ENCODE measurements around the gene ATP2B2. TPM values are rescaled to one million over a fixed set of nuclear protein-coding genes. Genes with fewer than 3 reads are reported as not detected.
A peak's percentile ranks its signal among the peaks of the same experiment; 100 is the strongest.

The ATP2B2 gene
- polyA plus RNA-seq, 2 of the 4 experiments (the other 2 are of a cell fraction): 0.03 to 0.04 TPM

DNA sequence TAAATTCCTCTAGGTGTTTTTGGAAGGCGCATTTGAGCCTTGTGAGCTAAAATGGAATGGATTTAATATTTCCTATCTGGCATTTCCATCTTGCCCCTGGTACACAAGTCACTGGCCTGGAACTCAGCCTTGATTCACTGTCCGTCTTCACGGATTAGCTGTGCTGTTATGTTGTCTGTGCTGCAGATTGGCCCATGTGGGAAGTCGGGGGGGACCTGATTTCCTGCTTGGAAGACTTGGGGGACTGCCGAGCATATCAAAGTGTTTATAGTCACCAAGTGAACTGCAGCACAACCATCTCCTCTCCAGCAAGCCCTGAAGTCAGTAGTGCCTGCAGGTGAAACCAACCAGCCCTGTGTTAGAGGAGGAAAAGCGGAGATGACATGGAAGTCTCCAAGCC lies 224.8 kb downstream of the ATP2B2 start:
- no peak overlapping the region for H3K27ac ChIP-seq
- TF ChIP-seq, protein P1, sequence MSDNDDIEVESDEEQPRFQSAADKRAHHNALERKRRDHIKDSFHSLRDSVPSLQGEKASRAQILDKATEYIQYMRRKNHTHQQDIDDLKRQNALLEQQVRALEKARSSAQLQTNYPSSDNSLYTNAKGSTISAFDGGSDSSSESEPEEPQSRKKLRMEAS (IDR thresholded peaks at IDR 0.05): no peak
- TF ChIP-seq, protein P2, sequence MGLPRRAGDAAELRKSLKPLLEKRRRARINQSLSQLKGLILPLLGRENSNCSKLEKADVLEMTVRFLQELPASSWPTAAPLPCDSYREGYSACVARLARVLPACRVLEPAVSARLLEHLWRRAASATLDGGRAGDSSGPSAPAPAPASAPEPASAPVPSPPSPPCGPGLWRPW (IDR thresholded peaks at IDR 0.05): no peak
- TF ChIP-seq TP53 (CRISPR knock-in tag; IDR thresholded peaks at IDR 0.05) (no peak), POLR2AphosphoS2 (conservative IDR thresholded peaks at IDR 0.05; ENCODE audit: low read length) (no peak), RFX5 (IDR thresholded peaks at IDR 0.05) (no peak), CHD4 (IDR thresholded peaks at IDR 0.05; ENCODE audit: borderline replicate concordance) (no peak), PHF8 (IDR thresholded peaks at IDR 0.05; ENCODE audit: borderline replicate concordance, low read depth) (no peak), CEBPB (IDR thresholded peaks at IDR 0.05) (no peak), HDAC2 (IDR thresholded peaks at IDR 0.05) (no peak), FOSB (CRISPR knock-in tag; IDR thresholded peaks at IDR 0.05) (no peak), ZFP36 (IDR thresholded peaks at IDR 0.05; ENCODE audit: borderline replicate concordance, partially characterized antibody) (no peak), KDM5A (IDR thresholded peaks at IDR 0.05) (no peak), NR3C1 (IDR thresholded peaks at IDR 0.05) (no peak)
- TF ChIP-seq, protein P3, sequence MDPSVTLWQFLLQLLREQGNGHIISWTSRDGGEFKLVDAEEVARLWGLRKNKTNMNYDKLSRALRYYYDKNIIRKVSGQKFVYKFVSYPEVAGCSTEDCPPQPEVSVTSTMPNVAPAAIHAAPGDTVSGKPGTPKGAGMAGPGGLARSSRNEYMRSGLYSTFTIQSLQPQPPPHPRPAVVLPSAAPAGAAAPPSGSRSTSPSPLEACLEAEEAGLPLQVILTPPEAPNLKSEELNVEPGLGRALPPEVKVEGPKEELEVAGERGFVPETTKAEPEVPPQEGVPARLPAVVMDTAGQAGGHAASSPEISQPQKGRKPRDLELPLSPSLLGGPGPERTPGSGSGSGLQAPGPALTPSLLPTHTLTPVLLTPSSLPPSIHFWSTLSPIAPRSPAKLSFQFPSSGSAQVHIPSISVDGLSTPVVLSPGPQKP (IDR thresholded peaks at IDR 0.05; ENCODE audit: low read depth, low read length): no peak
- TF ChIP-seq, protein P4, sequence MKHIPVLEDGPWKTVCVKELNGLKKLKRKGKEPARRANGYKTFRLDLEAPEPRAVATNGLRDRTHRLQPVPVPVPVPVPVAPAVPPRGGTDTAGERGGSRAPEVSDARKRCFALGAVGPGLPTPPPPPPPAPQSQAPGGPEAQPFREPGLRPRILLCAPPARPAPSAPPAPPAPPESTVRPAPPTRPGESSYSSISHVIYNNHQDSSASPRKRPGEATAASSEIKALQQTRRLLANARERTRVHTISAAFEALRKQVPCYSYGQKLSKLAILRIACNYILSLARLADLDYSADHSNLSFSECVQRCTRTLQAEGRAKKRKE (CRISPR knock-in tag; IDR thresholded peaks at IDR 0.05; ENCODE audit: low read depth): no peak
- TF ChIP-seq, protein P5, sequence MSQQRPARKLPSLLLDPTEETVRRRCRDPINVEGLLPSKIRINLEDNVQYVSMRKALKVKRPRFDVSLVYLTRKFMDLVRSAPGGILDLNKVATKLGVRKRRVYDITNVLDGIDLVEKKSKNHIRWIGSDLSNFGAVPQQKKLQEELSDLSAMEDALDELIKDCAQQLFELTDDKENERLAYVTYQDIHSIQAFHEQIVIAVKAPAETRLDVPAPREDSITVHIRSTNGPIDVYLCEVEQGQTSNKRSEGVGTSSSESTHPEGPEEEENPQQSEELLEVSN (IDR thresholded peaks at IDR 0.05; ENCODE audit: borderline replicate concordance, low read depth): no peak
- TF ChIP-seq, protein P6, sequence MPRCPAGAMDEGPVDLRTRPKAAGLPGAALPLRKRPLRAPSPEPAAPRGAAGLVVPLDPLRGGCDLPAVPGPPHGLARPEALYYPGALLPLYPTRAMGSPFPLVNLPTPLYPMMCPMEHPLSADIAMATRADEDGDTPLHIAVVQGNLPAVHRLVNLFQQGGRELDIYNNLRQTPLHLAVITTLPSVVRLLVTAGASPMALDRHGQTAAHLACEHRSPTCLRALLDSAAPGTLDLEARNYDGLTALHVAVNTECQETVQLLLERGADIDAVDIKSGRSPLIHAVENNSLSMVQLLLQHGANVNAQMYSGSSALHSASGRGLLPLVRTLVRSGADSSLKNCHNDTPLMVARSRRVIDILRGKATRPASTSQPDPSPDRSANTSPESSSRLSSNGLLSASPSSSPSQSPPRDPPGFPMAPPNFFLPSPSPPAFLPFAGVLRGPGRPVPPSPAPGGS (IDR thresholded peaks at IDR 0.05): no peak
- DNase-seq (ENCODE audit: low read depth in 1 of 2, low spot score in 1 of 2) (no peak), FAIRE-seq (no peak), ATAC-seq (no peak)
- H3K4me2 ChIP-seq: no peak overlapping the region
- WGBS (ENCODE audit: missing lambda C conversion rate): 91% methylated on average over 5 of the region's 6 CpGs
- no peaks in the 10 kb centered on the region for H3K9me3 ChIP-seq
- ChIA-PET POLR2A (no interaction called here), CTCF (interaction anchor here (0.6 to 2.6 kb wide), 5 partner anchors 11 to 107 kb away, joined by 3 to 16 read pairs (median 5); partner anchors contain the start of gene GHRL)
- H3K4me1 ChIP-seq: no peaks in the 10 kb centered on the region
- no peak overlapping the region for H3K4me3 ChIP-seq

DNA sequence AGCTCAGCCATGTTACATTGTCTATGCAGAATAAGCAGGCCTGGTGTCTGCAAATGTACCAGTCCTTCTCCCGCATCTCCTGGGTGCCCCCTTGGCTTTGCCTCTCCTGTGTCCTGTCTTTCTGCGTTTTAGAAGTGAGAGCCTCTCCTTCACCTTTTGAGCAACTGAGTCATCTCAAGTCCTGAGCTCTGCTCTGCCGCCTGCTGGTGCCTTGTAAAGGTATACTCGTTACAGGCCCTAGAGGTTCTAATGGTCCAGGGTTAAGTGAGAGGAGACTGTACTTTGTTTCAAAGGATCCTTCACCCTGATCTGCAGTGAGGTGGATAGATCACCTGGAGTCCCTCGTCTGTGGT lies 225.2 kb downstream of the ATP2B2 start:
- Histone ChIP-seq H3K27ac (no peak overlapping the region), H3K4me1 (no peaks in the 10 kb centered on the region), H3K4me2 (no peak overlapping the region), H3K4me3 (no peak overlapping the region), H3K9me3 (no peaks in the 10 kb centered on the region)
- 70% methylated on average over 5 of the region's 5 CpGs for WGBS (ENCODE audit: missing lambda C conversion rate)
- ChIA-PET POLR2A (no interaction called here), CTCF (interaction anchor here (1.2 to 2.6 kb wide), 4 partner anchors 10 to 27 kb away, joined by 3 to 16 read pairs (median 7); partner anchors contain the start of gene GHRL)
- DNase-seq (ENCODE audit: low read depth in 1 of 2, low spot score in 1 of 2) (peak in 1 of 2 experiments; percentile 23), ATAC-seq (peak in 1 of 2 experiments; percentile 65; a peak in 3 of 6 replicates), FAIRE-seq (no peak)
- TF ChIP-seq, protein P6 (IDR thresholded peaks at IDR 0.05): no peak
- peak in 1 of 2 experiments; percentile 22; a peak in 1 of 5 replicates for TF ChIP-seq RAD21 (conservative IDR thresholded peaks at IDR 0.05 in 1 of 2, IDR thresholded peaks at IDR 0.05 in 1 of 2)
